ENCODE measurements around the gene PLK4.

DNA sequence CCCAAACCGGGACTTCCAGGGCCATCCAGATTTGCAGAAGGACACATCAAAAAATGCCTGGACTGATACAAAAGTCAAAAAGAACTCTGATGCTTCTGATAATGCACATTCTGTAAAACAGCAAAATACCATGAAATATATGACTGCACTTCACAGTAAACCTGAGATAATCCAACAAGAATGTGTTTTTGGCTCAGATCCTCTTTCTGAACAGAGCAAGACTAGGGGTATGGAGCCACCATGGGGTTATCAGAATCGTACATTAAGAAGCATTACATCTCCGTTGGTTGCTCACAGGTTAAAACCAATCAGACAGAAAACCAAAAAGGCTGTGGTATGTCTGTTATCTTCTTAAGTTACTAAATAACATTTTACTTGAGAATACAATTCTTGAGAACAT lies 9.2 kb downstream of the PLK4 start:
- TF ChIP-seq EZH2phosphoT487 (IDR thresholded peaks at IDR 0.05; ENCODE audit: insufficient read depth, low read depth) (no peak), EZH2 (IDR thresholded peaks at IDR 0.05; ENCODE audit: insufficient read depth, poor library complexity, severe bottlenecking) (no peak)
